ENCODE measurements around the gene HOXA4.

- TF ChIP-seq CTCF (IDR thresholded peaks at IDR 0.05) (no peak), EP300 (IDR thresholded peaks at IDR 0.05) (no peak), POLR2A (IDR thresholded peaks at IDR 0.05) (no peak), POLR2AphosphoS5 (IDR thresholded peaks at IDR 0.05) (no peak)
Measured at GRCh38 chr7:27109466-27110185, 20.9 kb downstream of the HOXA4 start.
